K562 (cell line): Measurements from ENCODE around the gene CCDC187. TPM values are rescaled to one million over a fixed set of nuclear protein-coding genes. Genes with fewer than 3 reads are reported as not detected.

Experiments
- CEBPB ChIP-seq: fragments of 450-650 bp; IDR thresholded peaks from 2 replicates; pipeline ENCODE4 v1.6.1; 2016; ENCODE audit warnings: missing genetic modification characterization, missing compliant biosample characterization
- JUN ChIP-seq, 2 experiments: sonication (generic) in 1 of 2; formaldehyde crosslinking in 1 of 2; IDR thresholded peaks; 2 replicates each; pipeline versions ENCODE4 v1.6.1 to v1.8.0; 2012 to 2022; ENCODE audit warnings: borderline replicate concordance in 2 of 2, mild to moderate bottlenecking in 2 of 2, improper control_type of control experiment in 1 of 2, low read depth in 1 of 2, low read length in 1 of 2, missing genetic modification reagents in 1 of 2
- MED1 ChIP-seq: sonication (generic); formaldehyde crosslinking; IDR thresholded peaks from 2 replicates; pipeline ENCODE4 v1.8.1; 2023; ENCODE audit warnings: missing genetic modification reagents, borderline replicate concordance
- MEF2D ChIP-seq: conservative IDR thresholded peaks from 2 replicates; pipeline ENCODE4 v1.6.1; 2016; ENCODE audit warnings: low read depth, missing genetic modification characterization, missing compliant biosample characterization
- MITF ChIP-seq: IDR thresholded peaks from 2 replicates; pipeline ENCODE4 v1.6.1; 2014; ENCODE audit warnings: antibody characterized with exemption
- NFXL1 ChIP-seq: fragments of 450-650 bp; formaldehyde crosslinking; IDR thresholded peaks from 2 replicates; pipeline ENCODE4 v1.4.0; 2021; ENCODE audit warnings: mild to moderate bottlenecking
- NR2C2 ChIP-seq, 2 experiments: fragments of 200-800 bp in 1 of 2; sonication (Bioruptor generic) in 1 of 2; sonication (generic) in 1 of 2; formaldehyde crosslinking in 1 of 2; IDR thresholded peaks; 2 replicates each; pipeline versions ENCODE4 v1.6.1 to v1.8.0; 2016 to 2022; ENCODE audit warnings: mild to moderate bottlenecking in 1 of 2, missing compliant biosample characterization in 1 of 2, missing genetic modification characterization in 1 of 2, missing genetic modification reagents in 1 of 2
- PHTF2 ChIP-seq: fragments of 250-450 bp; sonication (Bioruptor Pico); IDR thresholded peaks from 2 replicates; pipeline ENCODE4 v1.5.0; 2021; ENCODE audit warnings: mild to moderate bottlenecking
- PML ChIP-seq: IDR thresholded peaks from 2 replicates; pipeline ENCODE4 v1.6.1; 2012; ENCODE audit warnings: low read length, inconsistent platforms
- SMARCC2 ChIP-seq: fragments of 450-650 bp; IDR thresholded peaks from 2 replicates; pipeline ENCODE4 v1.6.1; 2017; ENCODE audit warnings: antibody characterized with exemption, moderate library complexity, mild to moderate bottlenecking, low read depth
- TRIM24 ChIP-seq, 2 experiments: fragments of 450-650 bp; IDR thresholded peaks; 2 replicates each; pipeline ENCODE4 v1.6.1; 2016
- TSC22D4 ChIP-seq: fragments of 450-650 bp; IDR thresholded peaks from 2 replicates; pipeline ENCODE4 v1.6.1; 2016; ENCODE audit warnings: missing genetic modification characterization, missing biosample characterization, control low read depth
- ZKSCAN1 ChIP-seq: fragments of 150-350 bp; IDR thresholded peaks from 2 replicates; pipeline ENCODE4 v1.6.1; 2016; ENCODE audit warnings: low read depth, low read length
- ZNF445 ChIP-seq: fragments of 250-450 bp; sonication (Bioruptor Pico); IDR thresholded peaks from 2 replicates; pipeline ENCODE4 v1.4.0; 2020; ENCODE audit warnings: low read depth, mild to moderate bottlenecking, moderate library complexity
- ZNF655 ChIP-seq: fragments of 250-450 bp; sonication (Bioruptor Pico); IDR thresholded peaks from 2 replicates; pipeline ENCODE4 v1.5.0; 2021
- polyA plus RNA-seq, 8 experiments: library from polyadenylated mRNA; depleted of rRNA in 4 of 8; stranded (reverse) in 5 of 8; unstranded in 3 of 8; fragments of >200 nt; fragmentation: Nextera tagmentation in 2 of 8; fragmentation: Illumina TruSeq in 1 of 8; extraction: Ambion mirVana in 2 of 8; extraction: Trizol in 1 of 8; gene quantifications; 2 replicates each; pipeline versions ENCODE4 v1.2.1 to v1.2.3, GENCODE V29; 2011 to 2014; ENCODE audit warnings: inconsistent platforms in 1 of 8, missing spikeins in 1 of 8
- total RNA-seq, 7 experiments: library from RNA; depleted of rRNA in 6 of 7; stranded (reverse); fragments of >200 nt in 6 of 7; fragmentation: Illumina TruSeq in 2 of 7; extraction: Trizol in 2 of 7; gene quantifications; 2 replicates each; pipeline versions ENCODE4 v1.2.1 to v1.2.3, GENCODE V29; 2011 to 2021; ENCODE audit warnings: low replicate concordance in 1 of 7
- TF ChIP-seq, protein P1 (sequence below), 2 experiments: fragments of 450-650 bp; formaldehyde crosslinking in 1 of 2; IDR thresholded peaks; 2 replicates each; pipeline versions ENCODE4 v1.4.0 to v1.6.1; 2014 to 2020; ENCODE audit warnings: mild to moderate bottlenecking in 2 of 2, borderline replicate concordance in 1 of 2, low read depth in 1 of 2
- TF ChIP-seq, protein P2 (sequence below): sonication (generic); formaldehyde crosslinking; IDR thresholded peaks from 2 replicates; pipeline ENCODE4 v1.8.0; 2022; ENCODE audit warnings: mild to moderate bottlenecking, missing genetic modification reagents

Gene CCDC187
- total and polyA plus RNA-seq, 9 of the 15 experiments (the other 6 are each of a cell fraction or from before 2014, with no cell fraction given) = not detected

GRCh38 chr9:136242918-136243525 is 60.9 kb downstream of the CCDC187 start (continued):
- TF ChIP-seq, protein P1, sequence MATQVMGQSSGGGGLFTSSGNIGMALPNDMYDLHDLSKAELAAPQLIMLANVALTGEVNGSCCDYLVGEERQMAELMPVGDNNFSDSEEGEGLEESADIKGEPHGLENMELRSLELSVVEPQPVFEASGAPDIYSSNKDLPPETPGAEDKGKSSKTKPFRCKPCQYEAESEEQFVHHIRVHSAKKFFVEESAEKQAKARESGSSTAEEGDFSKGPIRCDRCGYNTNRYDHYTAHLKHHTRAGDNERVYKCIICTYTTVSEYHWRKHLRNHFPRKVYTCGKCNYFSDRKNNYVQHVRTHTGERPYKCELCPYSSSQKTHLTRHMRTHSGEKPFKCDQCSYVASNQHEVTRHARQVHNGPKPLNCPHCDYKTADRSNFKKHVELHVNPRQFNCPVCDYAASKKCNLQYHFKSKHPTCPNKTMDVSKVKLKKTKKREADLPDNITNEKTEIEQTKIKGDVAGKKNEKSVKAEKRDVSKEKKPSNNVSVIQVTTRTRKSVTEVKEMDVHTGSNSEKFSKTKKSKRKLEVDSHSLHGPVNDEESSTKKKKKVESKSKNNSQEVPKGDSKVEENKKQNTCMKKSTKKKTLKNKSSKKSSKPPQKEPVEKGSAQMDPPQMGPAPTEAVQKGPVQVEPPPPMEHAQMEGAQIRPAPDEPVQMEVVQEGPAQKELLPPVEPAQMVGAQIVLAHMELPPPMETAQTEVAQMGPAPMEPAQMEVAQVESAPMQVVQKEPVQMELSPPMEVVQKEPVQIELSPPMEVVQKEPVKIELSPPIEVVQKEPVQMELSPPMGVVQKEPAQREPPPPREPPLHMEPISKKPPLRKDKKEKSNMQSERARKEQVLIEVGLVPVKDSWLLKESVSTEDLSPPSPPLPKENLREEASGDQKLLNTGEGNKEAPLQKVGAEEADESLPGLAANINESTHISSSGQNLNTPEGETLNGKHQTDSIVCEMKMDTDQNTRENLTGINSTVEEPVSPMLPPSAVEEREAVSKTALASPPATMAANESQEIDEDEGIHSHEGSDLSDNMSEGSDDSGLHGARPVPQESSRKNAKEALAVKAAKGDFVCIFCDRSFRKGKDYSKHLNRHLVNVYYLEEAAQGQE (IDR thresholded peaks at IDR 0.05; ENCODE audit: borderline replicate concordance) = peak; percentile 47
- TF ChIP-seq, protein P1 (CRISPR knock-in tag; IDR thresholded peaks at IDR 0.05; ENCODE audit: low read depth) = no peak
- no peak for TF ChIP-seq CEBPB (tag)
- no peak for TF ChIP-seq PML
- no peak for TF ChIP-seq NFXL1 (CRISPR knock-in tag)
- no peak for TF ChIP-seq TSC22D4 (tag)
- no peak for TF ChIP-seq MED1 (CRISPR knock-in tag)
- no peak for TF ChIP-seq JUN (IDR thresholded peaks at IDR 0.05; ENCODE audit: borderline replicate concordance, low read depth, low read length)
- TF ChIP-seq JUN (CRISPR knock-in tag; IDR thresholded peaks at IDR 0.05; ENCODE audit: borderline replicate concordance) = no peak
- TF ChIP-seq PHTF2 = no peak
- TF ChIP-seq MITF = no peak
- no peak for TF ChIP-seq TRIM24 (IDR thresholded peaks at IDR 0.05)
- TF ChIP-seq NR2C2 (CRISPR knock-in tag; IDR thresholded peaks at IDR 0.05) = no peak
- TF ChIP-seq NR2C2 (tag; IDR thresholded peaks at IDR 0.05) = peak; percentile 33; the same call in 1 of the 2 replicates
- no peak for TF ChIP-seq ZKSCAN1
- no peak for TF ChIP-seq SMARCC2
- no peak for TF ChIP-seq ZNF655 (CRISPR knock-in tag)
- no peak for TF ChIP-seq ZNF445 (CRISPR knock-in tag)
- no peak for TF ChIP-seq MEF2D (tag)
- TF ChIP-seq, protein P2, sequence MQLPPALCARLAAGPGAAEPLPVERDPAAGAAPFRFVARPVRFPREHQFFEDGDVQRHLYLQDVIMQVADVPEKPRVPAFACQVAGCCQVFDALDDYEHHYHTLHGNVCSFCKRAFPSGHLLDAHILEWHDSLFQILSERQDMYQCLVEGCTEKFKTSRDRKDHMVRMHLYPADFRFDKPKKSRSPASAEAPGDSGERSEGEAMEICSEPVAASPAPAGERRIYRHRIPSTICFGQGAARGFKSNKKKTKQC = no peak
